Suprapubic skin (tissue), 4 donors: Measurements from ENCODE around the gene DIMT1. TPM values are rescaled to one million over a fixed set of nuclear protein-coding genes. Genes with fewer than 3 reads are reported as not detected.

Experiments used
- DNase-seq, 2 donors: peaks; one replicate each; pipeline ENCODE4 v3.0.0-alpha.2; 2019; ENCODE audit warnings: low spot score in 2 of 2
- H3K27ac ChIP-seq: fragments of 200-600 bp; sonication (generic); one replicate; pipeline ENCODE4 v1.5.1; 2019
- H3K27me3 ChIP-seq: fragments of 200-600 bp; sonication (generic); one replicate; pipeline ENCODE4 v1.5.1; 2019
- H3K36me3 ChIP-seq: fragments of 200-600 bp; sonication (generic); one replicate; pipeline ENCODE4 v1.5.1; 2019
- H3K4me1 ChIP-seq: fragments of 200-600 bp; sonication (generic); one replicate; pipeline ENCODE4 v1.5.1; 2019
- H3K4me3 ChIP-seq: fragments of 200-600 bp; sonication (generic); one replicate; pipeline ENCODE4 v1.5.1; 2019; ENCODE audit warnings: mild to moderate bottlenecking
- H3K9me3 ChIP-seq: fragments of 200-600 bp; sonication (generic); one replicate; pipeline ENCODE4 v1.5.1; 2019
- CTCF ChIP-seq, 2 donors: fragments of 200-600 bp in 1 of 2; fragments of 450-650 bp in 1 of 2; sonication (generic) in 1 of 2; IDR thresholded peaks; one replicate each; pipeline ENCODE4 v1.5.1; 2016 to 2019; ENCODE audit warnings: antibody characterized with exemption in 2 of 2, mild to moderate bottlenecking in 1 of 2, moderate library complexity in 1 of 2
- EP300 ChIP-seq: sonication (generic); formaldehyde crosslinking; IDR thresholded peaks from one replicate; pipeline ENCODE4 v1.6.1; 2017; ENCODE audit warnings: antibody characterized with exemption
- POLR2A ChIP-seq, 2 donors: fragments of 450-650 bp; IDR thresholded peaks; one replicate each; pipeline ENCODE4 v1.6.1; 2017; ENCODE audit warnings: antibody characterized with exemption in 2 of 2, mild to moderate bottlenecking in 2 of 2, moderate library complexity in 2 of 2
- POLR2AphosphoS5 ChIP-seq, 3 donors: sonication (generic); formaldehyde crosslinking; IDR thresholded peaks; one replicate each; pipeline ENCODE4 v1.6.1; 2017; ENCODE audit warnings: antibody characterized with exemption in 3 of 3
- WGBS: methylation state at CpG from one replicate; pipeline ENCODE4 v1.1.5; 2018; 5-methylcytosine and 5-hydroxymethylcytosine counted together
- total RNA-seq, 4 donors: library from RNA; depleted of rRNA; stranded (reverse); fragments of >200 nt; gene quantifications; one replicate each; pipeline ENCODE4 v1.1.0, GENCODE V29; 2016

The DIMT1 gene
- 10 to 100 TPM; 11.7 to 24.8 (median 19.0) TPM for total RNA-seq

GRCh38 chr5:62403411-62404250 lies at the start of gene DIMT1:
DIMT1 (minus strand) TSS chr5:62403905; CDS start chr5:62403772, 133 bp downstream.
- DNase-seq, result peak; percentile 97 to 98
- TF ChIP-seq EP300 (no peak), CTCF (IDR thresholded peaks at IDR 0.05) (no peak), POLR2A (IDR thresholded peaks at IDR 0.05) (peak in 1 of 2 donors; percentile 42), POLR2AphosphoS5 (IDR thresholded peaks at IDR 0.05) (peak in 2 of 3 donors; percentile 31 to 50)
- under 1% methylated on average over 48 of the region's 66 CpGs for WGBS
- Histone ChIP-seq H3K27ac (peak within 1 kb of the TSS; percentile 92), H3K36me3 (peaks cover 14% of the 10 kb centered on the region), H3K4me1 (peaks cover 18% of the 10 kb centered on the region), H3K9me3 (no peaks in the 10 kb centered on the region), H3K4me3 (peak within 1 kb of the TSS; percentile 59), H3K27me3 (no peaks in the 10 kb centered on the region)

- H3K4me1 ChIP-seq, result no peaks in the 10 kb centered on the region
- H3K36me3 ChIP-seq, result peaks cover 25% of the 10 kb centered on the region
- TF ChIP-seq CTCF (IDR thresholded peaks at IDR 0.05), result no peak
- TF ChIP-seq POLR2AphosphoS5 (IDR thresholded peaks at IDR 0.05), result no peak
- TF ChIP-seq POLR2A (IDR thresholded peaks at IDR 0.05), result no peak
- no peak for TF ChIP-seq EP300
- 95% methylated on average over 2 of the region's 2 CpGs for WGBS
- no peaks in the 10 kb centered on the region for H3K27me3 ChIP-seq
- no peak overlapping the region for H3K27ac ChIP-seq
- no peak overlapping the region for H3K4me3 ChIP-seq
- H3K9me3 ChIP-seq, result no peaks in the 10 kb centered on the region
- DNase-seq, result no peak
Measured at GRCh38 chr5:62450259-62450658, 46.6 kb upstream of the DIMT1 start.

- 97% methylated on average over 5 of the region's 5 CpGs for WGBS
- no peak for DNase-seq
- no peaks in the 10 kb centered on the region for H3K9me3 ChIP-seq
- H3K4me1 ChIP-seq, result no peaks in the 10 kb centered on the region
- peaks cover 24% of the 10 kb centered on the region for H3K36me3 ChIP-seq
- no peaks in the 10 kb centered on the region for H3K27me3 ChIP-seq
- no peak overlapping the region for H3K4me3 ChIP-seq
- no peak for TF ChIP-seq CTCF (IDR thresholded peaks at IDR 0.05)
- no peak for TF ChIP-seq POLR2AphosphoS5 (IDR thresholded peaks at IDR 0.05)
- no peak for TF ChIP-seq POLR2A (IDR thresholded peaks at IDR 0.05)
- no peak for TF ChIP-seq EP300
- H3K27ac ChIP-seq, result no peak overlapping the region
Measured at GRCh38 chr5:62448528-62448927, 44.8 kb upstream of the DIMT1 start.

GRCh38 chr5:62432621-62433064 lies 28.9 kb upstream of the DIMT1 start:
- no peak overlapping the region for H3K4me3 ChIP-seq
- DNase-seq, result no peak
- peak overlapping the region; percentile 63 for H3K27ac ChIP-seq
- H3K4me1 ChIP-seq, result peaks cover 32% of the 10 kb centered on the region
- TF ChIP-seq POLR2A (IDR thresholded peaks at IDR 0.05) (no peak), EP300 (no peak), CTCF (IDR thresholded peaks at IDR 0.05) (no peak), POLR2AphosphoS5 (IDR thresholded peaks at IDR 0.05) (no peak)
- no peaks in the 10 kb centered on the region for H3K27me3 ChIP-seq
- 70% methylated on average over 5 of the region's 5 CpGs for WGBS
- no peaks in the 10 kb centered on the region for H3K9me3 ChIP-seq
- H3K36me3 ChIP-seq, result no peaks in the 10 kb centered on the region

GRCh38 chr5:62431735-62432620 lies 28.3 kb upstream of the DIMT1 start:
- peak overlapping the region; percentile 63 for H3K27ac ChIP-seq
- 72% methylated on average over 11 of the region's 11 CpGs for WGBS

More at GRCh38 chr5:62431735-62432620, 28.3 kb upstream of the DIMT1 start:
- Histone ChIP-seq H3K9me3 (no peaks in the 10 kb centered on the region), H3K27me3 (no peaks in the 10 kb centered on the region), H3K4me3 (no peak overlapping the region), H3K36me3 (no peaks in the 10 kb centered on the region), H3K4me1 (peaks cover 32% of the 10 kb centered on the region)
- TF ChIP-seq CTCF (IDR thresholded peaks at IDR 0.05), result no peak
- TF ChIP-seq POLR2AphosphoS5 (IDR thresholded peaks at IDR 0.05), result no peak
- TF ChIP-seq POLR2A (IDR thresholded peaks at IDR 0.05), result no peak
- TF ChIP-seq EP300, result no peak
- no peak for DNase-seq
